ENCODE measurements around the gene SLC8A1.

The SLC8A1 gene

DNA sequence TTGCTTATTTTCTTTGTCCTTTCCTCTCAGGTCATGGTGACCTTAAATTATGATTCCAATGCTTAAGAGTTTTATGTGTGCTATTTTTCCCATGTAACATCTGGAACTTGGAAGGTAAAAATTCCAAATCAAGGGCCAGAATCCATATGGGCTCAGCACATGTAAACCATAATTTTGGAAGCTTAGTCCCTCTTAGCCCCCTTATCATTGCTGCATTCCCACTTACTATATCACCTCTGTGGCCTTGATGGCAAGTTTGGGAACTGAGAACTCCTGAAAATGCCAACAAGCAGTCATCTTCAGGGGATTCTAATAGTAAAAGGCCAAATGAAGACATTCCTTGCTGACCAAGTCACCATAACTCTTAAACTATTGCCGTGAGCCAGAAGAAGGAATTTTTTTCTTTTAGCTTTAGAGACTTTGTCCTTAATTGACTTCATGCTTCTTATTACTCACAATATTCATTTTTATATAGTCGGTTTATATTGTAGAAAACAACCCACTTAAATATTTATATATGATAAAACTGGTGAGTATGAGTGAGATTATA, 251.4 kb downstream of the SLC8A1 start:
- TF ChIP-seq, protein P1, sequence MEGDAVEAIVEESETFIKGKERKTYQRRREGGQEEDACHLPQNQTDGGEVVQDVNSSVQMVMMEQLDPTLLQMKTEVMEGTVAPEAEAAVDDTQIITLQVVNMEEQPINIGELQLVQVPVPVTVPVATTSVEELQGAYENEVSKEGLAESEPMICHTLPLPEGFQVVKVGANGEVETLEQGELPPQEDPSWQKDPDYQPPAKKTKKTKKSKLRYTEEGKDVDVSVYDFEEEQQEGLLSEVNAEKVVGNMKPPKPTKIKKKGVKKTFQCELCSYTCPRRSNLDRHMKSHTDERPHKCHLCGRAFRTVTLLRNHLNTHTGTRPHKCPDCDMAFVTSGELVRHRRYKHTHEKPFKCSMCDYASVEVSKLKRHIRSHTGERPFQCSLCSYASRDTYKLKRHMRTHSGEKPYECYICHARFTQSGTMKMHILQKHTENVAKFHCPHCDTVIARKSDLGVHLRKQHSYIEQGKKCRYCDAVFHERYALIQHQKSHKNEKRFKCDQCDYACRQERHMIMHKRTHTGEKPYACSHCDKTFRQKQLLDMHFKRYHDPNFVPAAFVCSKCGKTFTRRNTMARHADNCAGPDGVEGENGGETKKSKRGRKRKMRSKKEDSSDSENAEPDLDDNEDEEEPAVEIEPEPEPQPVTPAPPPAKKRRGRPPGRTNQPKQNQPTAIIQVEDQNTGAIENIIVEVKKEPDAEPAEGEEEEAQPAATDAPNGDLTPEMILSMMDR (IDR thresholded peaks at IDR 0.05; ENCODE audit: borderline replicate concordance, extremely low read depth, low read length, poor library complexity, severe bottlenecking): no peak
- no peak for TF ChIP-seq EZH2 (IDR thresholded peaks at IDR 0.05; ENCODE audit: borderline replicate concordance, low read depth, low read length, severe bottlenecking)
- no peak for DNase-seq
- no peak overlapping the region for H2AFZ ChIP-seq (ENCODE audit: low read depth, low read length)
- no peaks in the 10 kb centered on the region for H3K9me3 ChIP-seq (ENCODE audit: insufficient read depth, low read length, severe bottlenecking)
- no peaks in the 10 kb centered on the region for H3K79me2 ChIP-seq (ENCODE audit: insufficient read depth, low read length)
- H3K36me3 ChIP-seq (ENCODE audit: insufficient read depth, low read length): 0 out of 2 replicates have a peak, but pooled peaks cover 2% of the 10 kb centered on the region
- H3K9ac ChIP-seq (ENCODE audit: low read depth, low read length): no peak overlapping the region
- no peak overlapping the region for H3K27ac ChIP-seq (ENCODE audit: low read length)
- no peaks in the 10 kb centered on the region for H4K20me1 ChIP-seq (ENCODE audit: insufficient read depth, low read length)
- H3K4me2 ChIP-seq (ENCODE audit: insufficient read depth, low read length): no peak overlapping the region
- no peaks in the 10 kb centered on the region for H3K27me3 ChIP-seq (ENCODE audit: insufficient read depth, low read length, poor library complexity)
- no peak for ATAC-seq (ENCODE audit: insufficient read depth, low read depth)
- H3K4me3 ChIP-seq (ENCODE audit: low read depth in 1 of 2, low read length in 2 of 2): no peak overlapping the region
- no peaks in the 10 kb centered on the region for H3K4me1 ChIP-seq (ENCODE audit: insufficient read depth, low read length)

DNA sequence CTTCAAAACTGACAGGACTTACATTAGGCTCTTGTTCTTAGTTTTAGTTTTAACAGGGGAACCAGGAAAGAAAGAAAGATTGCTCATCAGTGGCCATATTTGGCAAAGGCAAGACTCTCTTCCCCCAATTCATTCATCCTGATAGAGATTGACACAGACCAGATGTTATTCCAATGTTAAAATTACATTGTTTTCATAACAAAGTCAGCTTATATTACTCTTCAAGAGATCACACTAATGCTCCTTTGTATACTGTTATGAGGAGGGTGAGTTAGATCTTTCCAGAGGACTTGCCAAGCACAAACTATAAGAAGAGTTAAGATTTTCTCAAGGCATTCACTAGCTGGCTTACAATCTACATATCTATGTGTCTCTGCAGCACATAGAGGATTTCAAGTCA, 252.1 kb downstream of the SLC8A1 start:
- Histone ChIP-seq H3K27ac (ENCODE audit: low read length) (no peak overlapping the region), H3K4me2 (ENCODE audit: insufficient read depth, low read length) (no peak overlapping the region), H3K27me3 (ENCODE audit: insufficient read depth, low read length, poor library complexity) (no peaks in the 10 kb centered on the region), H2AFZ (ENCODE audit: low read depth, low read length) (no peak overlapping the region), H4K20me1 (ENCODE audit: insufficient read depth, low read length) (no peaks in the 10 kb centered on the region), H3K9me3 (ENCODE audit: insufficient read depth, low read length, severe bottlenecking) (no peaks in the 10 kb centered on the region), H3K36me3 (ENCODE audit: insufficient read depth, low read length) (0 out of 2 replicates have a peak, but pooled peaks cover 2% of the 10 kb centered on the region), H3K4me3 (ENCODE audit: low read depth in 1 of 2, low read length in 2 of 2) (no peak overlapping the region), H3K79me2 (ENCODE audit: insufficient read depth, low read length) (no peaks in the 10 kb centered on the region), H3K9ac (ENCODE audit: low read depth, low read length) (no peak overlapping the region), H3K4me1 (ENCODE audit: insufficient read depth, low read length) (no peaks in the 10 kb centered on the region)
- TF ChIP-seq, protein P1 (IDR thresholded peaks at IDR 0.05; ENCODE audit: borderline replicate concordance, extremely low read depth, low read length, poor library complexity, severe bottlenecking): no peak
- TF ChIP-seq EZH2 (IDR thresholded peaks at IDR 0.05; ENCODE audit: borderline replicate concordance, low read depth, low read length, severe bottlenecking): no peak
- DNase-seq (no peak), ATAC-seq (ENCODE audit: insufficient read depth, low read depth) (no peak)

DNA sequence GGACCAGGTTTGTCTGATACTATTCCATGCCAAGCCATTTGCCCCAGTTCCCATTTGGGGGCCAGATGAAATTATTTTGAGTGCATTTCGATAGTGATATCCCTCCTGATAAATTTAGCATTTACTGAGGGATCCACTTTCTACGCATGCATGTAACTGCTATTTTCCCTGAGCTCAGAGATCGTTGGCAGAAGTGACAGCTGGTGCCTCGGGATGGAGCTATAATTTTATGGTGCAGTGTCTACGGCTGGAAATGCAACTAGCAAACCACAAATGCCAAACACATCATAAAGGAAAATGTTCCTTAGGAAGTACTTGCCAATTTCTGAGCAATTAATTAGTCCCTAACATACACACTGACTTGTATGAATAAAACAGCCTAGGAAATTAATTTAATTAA, 254.8 kb downstream of the SLC8A1 start:
- Histone ChIP-seq H3K36me3 (ENCODE audit: insufficient read depth, low read length) (0 out of 2 replicates have a peak, but pooled peaks cover 2% of the 10 kb centered on the region), H3K4me2 (ENCODE audit: insufficient read depth, low read length) (no peak overlapping the region), H3K9ac (ENCODE audit: low read depth, low read length) (no peak overlapping the region), H3K27me3 (ENCODE audit: insufficient read depth, low read length, poor library complexity) (no peaks in the 10 kb centered on the region), H3K27ac (ENCODE audit: low read length) (no peak overlapping the region), H3K4me3 (ENCODE audit: low read depth in 1 of 2, low read length in 2 of 2) (no peak overlapping the region), H3K9me3 (ENCODE audit: insufficient read depth, low read length, severe bottlenecking) (no peaks in the 10 kb centered on the region), H3K79me2 (ENCODE audit: insufficient read depth, low read length) (no peaks in the 10 kb centered on the region), H3K4me1 (ENCODE audit: insufficient read depth, low read length) (no peaks in the 10 kb centered on the region), H4K20me1 (ENCODE audit: insufficient read depth, low read length) (no peaks in the 10 kb centered on the region), H2AFZ (ENCODE audit: low read depth, low read length) (no peak overlapping the region)
- no peak for ATAC-seq (ENCODE audit: insufficient read depth, low read depth)
- DNase-seq: no peak
- TF ChIP-seq, protein P1 (IDR thresholded peaks at IDR 0.05; ENCODE audit: borderline replicate concordance, extremely low read depth, low read length, poor library complexity, severe bottlenecking): no peak
- no peak for TF ChIP-seq EZH2 (IDR thresholded peaks at IDR 0.05; ENCODE audit: borderline replicate concordance, low read depth, low read length, severe bottlenecking)
